ENCODE measurements around the gene EHBP1L1.

Gene EHBP1L1

GRCh38 chr11:65616575-65617001, 40.7 kb downstream of the EHBP1L1 start:
- no peak for DNase-seq (ENCODE audit: low read depth, low spot score)

- DNase-seq (ENCODE audit: low read depth, low spot score) = no peak
Observed at GRCh38 chr11:65617136-65617850, 41.4 kb downstream of the EHBP1L1 start.

GRCh38 chr11:65617990-65618751, 42.3 kb downstream of the EHBP1L1 start:
- no peak for DNase-seq (ENCODE audit: low read depth, low spot score)

- DNase-seq (ENCODE audit: low read depth, low spot score) = no peak
Observed at GRCh38 chr11:65618763-65619162, 42.9 kb downstream of the EHBP1L1 start.

GRCh38 chr11:65619281-65619928, 43.6 kb downstream of the EHBP1L1 start:
- no peak for DNase-seq (ENCODE audit: low read depth, low spot score)

- DNase-seq (ENCODE audit: low read depth, low spot score) = no peak
Observed at GRCh38 chr11:65620666-65621065, 44.8 kb downstream of the EHBP1L1 start.

- DNase-seq (ENCODE audit: low read depth, low spot score) = no peak
Observed at GRCh38 chr11:65621460-65621859, 45.6 kb downstream of the EHBP1L1 start.

- DNase-seq (ENCODE audit: low read depth, low spot score) = no peak
Observed at GRCh38 chr11:65622011-65622410, 46.2 kb downstream of the EHBP1L1 start.

GRCh38 chr11:65623177-65623576, 47.3 kb downstream of the EHBP1L1 start:
- DNase-seq (ENCODE audit: low read depth, low spot score) = no peak

GRCh38 chr11:65623852-65624616, 48.2 kb downstream of the EHBP1L1 start:
- no peak for DNase-seq (ENCODE audit: low read depth, low spot score)

- no peak for DNase-seq (ENCODE audit: low read depth, low spot score)
Observed at GRCh38 chr11:65624931-65625627, 49.2 kb downstream of the EHBP1L1 start.

GRCh38 chr11:65625628-65626342, 49.9 kb downstream of the EHBP1L1 start:
- no peak for DNase-seq (ENCODE audit: low read depth, low spot score)

GRCh38 chr11:65627202-65627601, 51.3 kb downstream of the EHBP1L1 start:
- DNase-seq (ENCODE audit: low read depth, low spot score) = no peak

- no peak for DNase-seq (ENCODE audit: low read depth, low spot score)
Observed at GRCh38 chr11:65629579-65629978, 53.7 kb downstream of the EHBP1L1 start.

GRCh38 chr11:65630215-65630614, 54.4 kb downstream of the EHBP1L1 start:
- DNase-seq (ENCODE audit: low read depth, low spot score) = no peak

GRCh38 chr11:65633390-65634108, 57.7 kb downstream of the EHBP1L1 start:
- DNase-seq (ENCODE audit: low read depth, low spot score) = no peak

- no peak for DNase-seq (ENCODE audit: low read depth, low spot score)
Observed at GRCh38 chr11:65634109-65634436, 58.2 kb downstream of the EHBP1L1 start.

GRCh38 chr11:65634440-65634839, 58.6 kb downstream of the EHBP1L1 start:
- no peak for DNase-seq (ENCODE audit: low read depth, low spot score)

- DNase-seq (ENCODE audit: low read depth, low spot score) = no peak
Observed at GRCh38 chr11:65634905-65635731, 59.3 kb downstream of the EHBP1L1 start.
